Tibial artery (tissue), 4 donors: ENCODE measurements around the gene RHOBTB3.

ENCODE experiments used
- DNase-seq, 2 donors: peaks; one replicate each; pipeline ENCODE4 v3.0.0-alpha.2; 2019
- H3K27ac ChIP-seq, 2 donors: fragments of 200-600 bp; sonication (generic) in 1 of 2; 1 replicate in 1 of 2; 2 replicates in 1 of 2; pipeline ENCODE4 v1.5.1; 2018 to 2019; ENCODE audit warnings: mild to moderate bottlenecking in 1 of 2
- H3K27me3 ChIP-seq, 2 donors: fragments of 200-600 bp; sonication (generic) in 1 of 2; one replicate each; pipeline versions ENCODE4 v1.5.1 to v1.6.0; 2016 to 2019
- H3K36me3 ChIP-seq, 3 donors: fragments of 200-600 bp; sonication (generic) in 2 of 3; one replicate each; pipeline ENCODE4 v1.5.1; 2016 to 2019; ENCODE audit warnings: mild to moderate bottlenecking in 2 of 3
- H3K4me1 ChIP-seq, 4 donors: fragments of 200-600 bp; sonication (generic) in 2 of 4; 1 replicate in 3 of 4; 2 replicates in 1 of 4; pipeline ENCODE4 v1.5.1; 2016 to 2019
- H3K4me3 ChIP-seq, 2 donors: fragments of 200-600 bp; sonication (generic) in 1 of 2; 1 replicate in 1 of 2; 2 replicates in 1 of 2; pipeline ENCODE4 v1.5.1; 2018 to 2019; ENCODE audit warnings: mild to moderate bottlenecking in 2 of 2
- H3K9me3 ChIP-seq, 3 donors: fragments of 200-600 bp; sonication (generic) in 1 of 3; one replicate each; pipeline ENCODE4 v1.5.1; 2016 to 2019
- intact Hi-C: fragments of 100-400 bp; cut with DNase I; formaldehyde crosslinking; loops from one replicate; pipeline ENCODE4 v1.15.0; 2023; ENCODE audit warnings: low total_unique reads
- TF ChIP-seq, protein P1 (sequence below), 2 experiments: fragments of 200-600 bp in 1 of 2; fragments of 450-650 bp in 1 of 2; IDR thresholded peaks; one replicate each; pipeline ENCODE4 v1.5.1; 2017 to 2019; ENCODE audit warnings: antibody characterized with exemption in 2 of 2, mild to moderate bottlenecking in 1 of 2, moderate library complexity in 1 of 2

The RHOBTB3 gene

DNA sequence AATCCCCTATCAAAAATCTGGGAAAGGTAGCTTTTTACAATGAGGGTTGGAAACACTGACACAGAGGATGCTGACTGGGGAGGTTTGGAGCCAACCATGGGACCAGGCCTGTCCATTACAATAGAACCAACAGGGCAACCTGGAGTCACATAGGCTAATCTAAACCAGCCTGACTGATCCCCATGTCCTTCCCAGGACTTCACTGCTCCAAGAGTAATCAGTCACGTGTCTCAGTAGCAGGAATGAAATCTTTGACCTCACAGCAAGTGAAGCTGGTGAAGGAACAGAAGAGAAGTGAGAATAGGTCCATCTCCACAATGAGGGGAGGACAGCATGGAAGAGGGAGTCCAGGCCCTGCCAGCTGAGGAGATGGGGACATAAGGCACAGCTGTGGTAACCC, 107.4 kb downstream of the RHOBTB3 start:
- DNase-seq, result no peak
- TF ChIP-seq, protein P1, sequence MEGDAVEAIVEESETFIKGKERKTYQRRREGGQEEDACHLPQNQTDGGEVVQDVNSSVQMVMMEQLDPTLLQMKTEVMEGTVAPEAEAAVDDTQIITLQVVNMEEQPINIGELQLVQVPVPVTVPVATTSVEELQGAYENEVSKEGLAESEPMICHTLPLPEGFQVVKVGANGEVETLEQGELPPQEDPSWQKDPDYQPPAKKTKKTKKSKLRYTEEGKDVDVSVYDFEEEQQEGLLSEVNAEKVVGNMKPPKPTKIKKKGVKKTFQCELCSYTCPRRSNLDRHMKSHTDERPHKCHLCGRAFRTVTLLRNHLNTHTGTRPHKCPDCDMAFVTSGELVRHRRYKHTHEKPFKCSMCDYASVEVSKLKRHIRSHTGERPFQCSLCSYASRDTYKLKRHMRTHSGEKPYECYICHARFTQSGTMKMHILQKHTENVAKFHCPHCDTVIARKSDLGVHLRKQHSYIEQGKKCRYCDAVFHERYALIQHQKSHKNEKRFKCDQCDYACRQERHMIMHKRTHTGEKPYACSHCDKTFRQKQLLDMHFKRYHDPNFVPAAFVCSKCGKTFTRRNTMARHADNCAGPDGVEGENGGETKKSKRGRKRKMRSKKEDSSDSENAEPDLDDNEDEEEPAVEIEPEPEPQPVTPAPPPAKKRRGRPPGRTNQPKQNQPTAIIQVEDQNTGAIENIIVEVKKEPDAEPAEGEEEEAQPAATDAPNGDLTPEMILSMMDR (IDR thresholded peaks at IDR 0.05), result no peak
- Histone ChIP-seq H3K4me1 (peaks cover 0 to 48% (median 26%) of the 10 kb centered on the region in 4 donors), H3K27me3 (no peaks in the 10 kb centered on the region), H3K9me3 (no peaks in the 10 kb centered on the region), H3K36me3 (no peaks in the 10 kb centered on the region), H3K27ac (no peak overlapping the region), H3K4me3 (no peak overlapping the region)
- intact Hi-C loops, result no loop called here

DNA sequence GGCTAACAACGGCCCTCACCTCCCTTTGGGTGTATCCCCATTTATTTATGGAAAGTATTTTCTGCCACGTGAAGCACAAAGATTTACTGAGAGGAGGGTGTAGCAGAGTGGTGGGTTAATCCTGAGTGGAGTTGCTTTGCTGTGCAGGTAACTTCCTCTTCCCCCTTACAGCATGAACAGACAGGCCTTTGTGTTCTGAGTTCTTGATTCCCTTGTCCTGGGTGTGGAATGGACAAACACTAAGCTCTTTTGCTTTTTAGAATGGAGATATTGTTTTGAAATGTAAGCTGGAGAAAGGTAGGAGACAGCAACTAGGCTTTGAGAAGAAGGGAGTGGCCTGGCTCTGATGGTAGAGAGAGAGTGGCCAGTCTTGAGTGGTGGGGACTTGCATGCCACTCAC, 108.5 kb downstream of the RHOBTB3 start:
- peaks cover 0 to 49% (median 24%) of the 10 kb centered on the region in 4 donors for H3K4me1 ChIP-seq
- intact Hi-C loops, result no loop called here
- no peaks in the 10 kb centered on the region for H3K9me3 ChIP-seq
- H3K36me3 ChIP-seq, result no peaks in the 10 kb centered on the region
- H3K27me3 ChIP-seq, result no peaks in the 10 kb centered on the region
- no peak overlapping the region for H3K27ac ChIP-seq
- no peak overlapping the region for H3K4me3 ChIP-seq
- DNase-seq, result no peak
- TF ChIP-seq, protein P1 (IDR thresholded peaks at IDR 0.05), result no peak

DNA sequence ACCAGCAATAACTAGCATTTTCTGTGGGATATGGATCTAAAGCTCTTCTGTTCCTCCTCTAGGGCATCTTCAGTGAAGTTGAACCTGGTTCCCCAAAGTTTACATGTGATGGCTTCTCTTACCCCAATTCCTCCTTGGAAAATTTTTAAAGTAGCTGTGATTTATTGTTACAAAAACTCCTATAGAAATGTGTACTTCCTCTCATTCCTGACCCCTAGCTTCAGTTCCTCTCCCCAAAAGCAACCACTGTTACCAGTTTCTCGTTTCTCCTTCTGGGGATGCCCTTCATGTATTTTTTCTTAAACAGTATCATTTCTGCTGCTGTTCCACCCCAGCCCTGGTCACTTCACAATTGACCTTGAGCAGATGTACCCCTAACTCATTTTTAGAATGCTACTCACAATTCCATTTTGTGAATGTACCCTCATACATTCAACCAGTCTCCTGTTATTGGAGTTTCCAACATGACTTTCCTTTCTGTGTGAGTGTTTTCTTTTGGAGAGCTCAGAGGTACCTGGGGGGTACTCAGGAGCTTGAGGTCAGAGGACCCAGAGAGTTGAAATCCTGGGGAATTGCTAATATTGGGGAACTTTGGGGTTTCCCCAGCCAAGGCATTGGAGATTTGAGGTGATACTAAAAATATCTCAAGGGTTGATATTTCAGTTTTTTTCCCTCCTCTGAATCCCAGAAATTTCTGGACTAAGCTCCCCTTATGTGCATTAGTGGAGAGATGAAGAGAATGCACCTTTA, 110.0 kb downstream of the RHOBTB3 start:
- H3K36me3 ChIP-seq, result no peaks in the 10 kb centered on the region
- no peak overlapping the region for H3K4me3 ChIP-seq
- no peak for DNase-seq
- H3K9me3 ChIP-seq, result no peaks in the 10 kb centered on the region
- TF ChIP-seq, protein P1 (IDR thresholded peaks at IDR 0.05), result no peak
- intact Hi-C loops, result no loop called here
- peak overlapping the region; percentile 42 to 70 for H3K27ac ChIP-seq
- peaks cover 0 to 45% (median 22%) of the 10 kb centered on the region in 4 donors for H3K4me1 ChIP-seq
- H3K27me3 ChIP-seq, result no peaks in the 10 kb centered on the region

DNA sequence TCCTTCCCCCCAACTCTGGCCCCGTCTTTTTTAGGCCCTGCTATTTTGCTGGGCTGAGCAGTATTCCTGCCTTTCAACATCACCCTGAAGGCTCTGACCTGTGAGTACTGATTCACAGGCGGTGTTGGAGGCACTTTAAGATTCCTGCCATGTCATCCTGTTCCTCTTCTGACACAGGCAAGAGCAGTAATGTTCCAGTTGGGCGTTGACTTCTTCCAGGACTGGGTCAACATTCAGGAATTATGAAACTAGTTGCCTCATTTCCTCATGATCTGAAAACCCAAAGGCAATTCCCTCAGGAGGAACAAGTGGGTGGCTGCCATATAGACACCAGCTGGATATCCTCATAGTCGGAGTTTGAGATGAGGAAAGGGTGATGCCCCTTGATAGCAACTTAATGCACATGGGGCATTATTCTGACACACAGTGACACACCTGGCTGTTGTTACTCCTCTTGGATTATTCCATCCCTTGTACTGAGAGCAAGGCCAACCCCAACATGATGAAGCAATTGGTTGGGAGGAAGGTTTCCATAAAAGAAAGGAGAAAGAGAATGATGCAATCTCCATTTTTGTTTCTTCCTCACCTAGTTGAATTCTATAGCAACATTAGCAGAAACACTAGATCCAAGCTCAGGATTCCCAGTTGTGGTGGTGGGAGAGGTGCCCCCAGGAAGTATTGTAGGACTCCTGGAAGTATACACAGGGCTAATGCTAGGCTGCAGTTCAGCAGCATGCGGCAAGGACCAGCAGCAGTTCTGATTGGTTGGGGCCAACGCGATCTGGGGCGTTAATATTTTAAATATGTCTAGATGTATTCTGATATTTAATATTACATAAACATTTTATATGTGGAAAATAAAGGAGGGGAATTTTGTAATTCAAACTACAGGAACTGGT, 111.0 kb downstream of the RHOBTB3 start:
- intact Hi-C loops, result no loop called here
- peak; percentile 82 to 86 for DNase-seq

DNA sequence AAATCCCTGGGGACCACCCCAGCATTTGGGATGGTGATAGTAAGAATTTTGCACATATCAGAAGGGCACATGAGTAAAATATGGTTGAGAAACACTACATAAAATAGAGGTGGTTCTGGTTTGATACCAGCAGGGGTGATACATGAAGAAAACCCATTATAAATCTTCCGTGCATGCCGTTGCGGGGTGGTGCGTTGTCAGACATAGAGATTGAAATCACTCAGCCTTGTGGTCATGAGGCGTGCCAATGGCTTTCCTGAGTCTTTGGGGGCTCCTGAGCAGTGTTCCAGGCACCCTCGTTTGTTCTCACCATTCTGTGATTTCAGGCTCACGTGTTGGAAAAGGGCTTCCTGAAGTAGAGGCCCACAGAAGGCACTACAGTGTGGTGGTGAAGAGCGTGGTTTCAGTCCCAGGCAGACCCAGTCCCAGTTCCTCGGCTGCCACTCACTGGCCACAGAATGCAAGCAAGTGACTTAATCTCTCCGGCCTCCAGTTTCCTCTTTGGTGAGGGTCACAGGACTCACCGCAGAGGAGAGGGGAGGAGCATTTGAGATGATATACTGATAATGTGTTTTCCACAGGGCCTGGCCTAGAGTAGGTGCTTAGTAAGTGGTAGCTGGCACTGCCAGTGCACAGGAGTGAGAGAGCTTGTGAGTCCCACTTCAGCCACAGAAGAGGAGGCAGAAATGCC, 111.9 kb downstream of the RHOBTB3 start:
- Histone ChIP-seq H3K4me3 (no peak overlapping the region), H3K27me3 (no peaks in the 10 kb centered on the region), H3K36me3 (no peaks in the 10 kb centered on the region), H3K27ac (peak overlapping the region; percentile 48 to 70), H3K4me1 (peaks cover 0 to 43% (median 15%) of the 10 kb centered on the region in 4 donors), H3K9me3 (no peaks in the 10 kb centered on the region)
- DNase-seq, result peak; percentile 80 to 85
- TF ChIP-seq, protein P1 (IDR thresholded peaks at IDR 0.05), result no peak
- intact Hi-C loops, result no loop called here

More for the DNA sequence above, 111.0 kb downstream of the RHOBTB3 start:
- TF ChIP-seq, protein P1 (IDR thresholded peaks at IDR 0.05), result no peak
- no peaks in the 10 kb centered on the region for H3K9me3 ChIP-seq
- H3K27me3 ChIP-seq, result no peaks in the 10 kb centered on the region
- no peak overlapping the region for H3K4me3 ChIP-seq
- H3K4me1 ChIP-seq, result peaks cover 0 to 43% (median 15%) of the 10 kb centered on the region in 4 donors
- peak overlapping the region; percentile 42 to 70 for H3K27ac ChIP-seq
- no peaks in the 10 kb centered on the region for H3K36me3 ChIP-seq
